ENCODE measurements around the gene CHI3L2.

Gene CHI3L2

DNA sequence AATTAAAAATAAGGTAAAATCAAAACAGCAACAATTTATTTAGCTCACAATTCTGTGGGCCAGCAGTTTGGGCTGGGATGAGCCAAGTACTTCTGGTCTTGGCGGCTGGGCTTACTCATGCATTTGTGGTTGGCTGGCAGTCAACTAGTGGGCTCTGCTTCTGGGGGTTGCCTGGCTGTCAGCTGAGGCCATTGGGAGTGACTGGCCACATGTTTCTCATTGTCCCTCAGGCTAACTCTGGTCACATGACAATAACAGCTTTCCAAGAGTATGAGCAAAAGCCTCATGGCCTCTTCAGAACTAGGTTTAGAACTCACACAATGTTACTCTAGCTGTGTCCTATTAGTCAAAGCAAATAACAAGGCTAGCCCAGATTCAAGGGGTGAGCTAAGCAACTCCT, 47.6 kb downstream of the CHI3L2 start:
- Histone ChIP-seq H3K4me1 (ENCODE audit: control insufficient read depth, insufficient read depth, low read length, poor library complexity, severe bottlenecking) (peaks cover 7% of the 10 kb centered on the region), H3K9me3 (ENCODE audit: control insufficient read depth, low read length) (no peaks in the 10 kb centered on the region), H3K4me3 (ENCODE audit: insufficient read depth, low read depth, low read length, poor library complexity, severe bottlenecking) (no peak overlapping the region), H3K36me3 (ENCODE audit: control insufficient read depth, insufficient read depth, low read length) (no peaks in the 10 kb centered on the region), H3K27me3 (replicated peaks; ENCODE audit: control insufficient read depth, insufficient read depth, low read length, poor library complexity, severe bottlenecking) (peaks cover 11% of the 10 kb centered on the region), H3K27ac (ENCODE audit: insufficient read depth, low read length, poor library complexity, severe bottlenecking) (no peak overlapping the region)
- no peak for DNase-seq

DNA sequence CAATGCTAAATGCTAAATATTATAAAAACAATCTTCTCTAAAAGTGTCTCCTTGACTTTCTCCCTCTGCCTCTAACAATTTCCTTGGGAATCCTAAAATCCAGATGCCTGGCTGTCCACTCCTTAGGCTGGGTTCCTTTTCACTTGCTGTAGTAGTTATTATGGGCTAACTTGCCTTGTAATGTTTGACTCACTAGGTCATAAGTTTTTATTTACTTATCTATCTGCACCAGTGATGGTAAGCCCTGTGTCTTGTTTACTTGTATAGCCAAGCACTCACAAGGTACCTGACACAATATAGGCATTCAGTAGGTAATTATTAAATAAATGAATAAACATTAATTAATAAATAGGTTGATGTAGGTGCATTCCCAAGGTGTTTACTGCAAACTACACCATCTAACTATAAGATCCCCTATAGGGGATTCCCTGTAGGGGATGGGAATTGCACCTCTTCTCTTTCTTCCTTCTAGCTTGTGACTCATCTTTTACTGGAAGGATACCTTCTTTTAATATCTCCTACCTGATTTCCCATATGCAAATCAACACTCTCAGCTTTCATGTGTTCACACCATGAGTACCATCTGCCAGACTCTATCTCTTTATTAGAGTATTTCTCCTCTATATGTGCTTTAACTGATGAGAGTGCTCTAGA, 48.4 kb downstream of the CHI3L2 start:
- Histone ChIP-seq H3K36me3 (ENCODE audit: control insufficient read depth, insufficient read depth, low read length) (no peaks in the 10 kb centered on the region), H3K4me1 (ENCODE audit: control insufficient read depth, insufficient read depth, low read length, poor library complexity, severe bottlenecking) (peaks cover 4% of the 10 kb centered on the region)
- DNase-seq, result no peak

GRCh38 chr1:111279144-111279543, 51.6 kb downstream of the CHI3L2 start:
- no peak for DNase-seq
- Histone ChIP-seq H3K9me3 (ENCODE audit: control insufficient read depth, low read length) (no peaks in the 10 kb centered on the region), H3K27ac (ENCODE audit: insufficient read depth, low read length, poor library complexity, severe bottlenecking) (no peak overlapping the region), H3K4me1 (ENCODE audit: control insufficient read depth, insufficient read depth, low read length, poor library complexity, severe bottlenecking) (no peaks in the 10 kb centered on the region), H3K4me3 (ENCODE audit: insufficient read depth, low read depth, low read length, poor library complexity, severe bottlenecking) (no peak overlapping the region), H3K36me3 (ENCODE audit: control insufficient read depth, insufficient read depth, low read length) (no peaks in the 10 kb centered on the region), H3K27me3 (replicated peaks; ENCODE audit: control insufficient read depth, insufficient read depth, low read length, poor library complexity, severe bottlenecking) (no peaks in the 10 kb centered on the region)

More for the DNA sequence above, 48.4 kb downstream of the CHI3L2 start:
- H3K9me3 ChIP-seq (ENCODE audit: control insufficient read depth, low read length), result no peaks in the 10 kb centered on the region
- no peak overlapping the region for H3K27ac ChIP-seq (ENCODE audit: insufficient read depth, low read length, poor library complexity, severe bottlenecking)
- H3K4me3 ChIP-seq (ENCODE audit: insufficient read depth, low read depth, low read length, poor library complexity, severe bottlenecking), result no peak overlapping the region
- H3K27me3 ChIP-seq (replicated peaks; ENCODE audit: control insufficient read depth, insufficient read depth, low read length, poor library complexity, severe bottlenecking), result peaks cover 5% of the 10 kb centered on the region

DNA sequence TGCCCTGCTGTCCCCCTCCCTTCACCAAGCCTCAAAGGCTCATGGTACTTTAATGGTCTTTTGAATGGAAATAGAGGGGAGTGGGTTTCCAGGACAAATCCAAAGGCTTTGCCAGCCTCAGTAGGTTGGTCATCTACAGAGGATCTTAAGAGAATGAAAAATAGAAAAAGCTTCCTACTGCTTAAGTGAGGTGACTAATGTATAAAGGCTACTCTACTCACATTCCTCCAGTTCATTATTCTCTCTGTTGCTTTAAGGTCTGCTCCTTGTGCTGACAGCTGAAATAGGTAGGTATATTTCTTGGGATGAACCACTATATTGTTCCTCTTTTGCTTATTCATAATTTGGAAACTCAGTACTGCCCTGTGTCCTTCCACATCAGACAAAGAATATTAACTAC, 52.8 kb downstream of the CHI3L2 start:
- no peak overlapping the region for H3K27ac ChIP-seq (ENCODE audit: insufficient read depth, low read length, poor library complexity, severe bottlenecking)
- no peaks in the 10 kb centered on the region for H3K36me3 ChIP-seq (ENCODE audit: control insufficient read depth, insufficient read depth, low read length)
- no peaks in the 10 kb centered on the region for H3K4me1 ChIP-seq (ENCODE audit: control insufficient read depth, insufficient read depth, low read length, poor library complexity, severe bottlenecking)
- DNase-seq, result no peak
- H3K27me3 ChIP-seq (replicated peaks; ENCODE audit: control insufficient read depth, insufficient read depth, low read length, poor library complexity, severe bottlenecking), result no peaks in the 10 kb centered on the region
- no peak overlapping the region for H3K4me3 ChIP-seq (ENCODE audit: insufficient read depth, low read depth, low read length, poor library complexity, severe bottlenecking)
- no peaks in the 10 kb centered on the region for H3K9me3 ChIP-seq (ENCODE audit: control insufficient read depth, low read length)

DNA sequence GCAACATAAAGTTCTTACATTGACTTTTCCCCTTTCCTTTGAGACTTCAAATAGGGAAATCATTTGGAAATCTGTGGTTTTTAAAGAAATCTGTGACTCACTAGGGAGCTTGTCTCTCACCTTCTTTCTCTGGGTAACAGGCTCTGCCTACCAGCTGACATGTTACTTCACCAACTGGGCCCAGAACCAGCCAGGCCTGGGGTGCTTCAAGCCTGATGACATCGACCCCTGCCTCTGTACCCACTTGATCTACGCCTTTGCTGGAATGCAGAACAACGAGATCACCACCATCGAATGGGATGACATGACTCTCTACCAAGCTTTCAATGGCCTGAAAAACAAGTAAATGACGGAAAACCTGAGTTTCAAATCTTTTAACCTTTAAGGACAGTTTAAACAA, 53.9 kb downstream of the CHI3L2 start:
- no peaks in the 10 kb centered on the region for H3K4me1 ChIP-seq (ENCODE audit: control insufficient read depth, insufficient read depth, low read length, poor library complexity, severe bottlenecking)
- no peaks in the 10 kb centered on the region for H3K9me3 ChIP-seq (ENCODE audit: control insufficient read depth, low read length)
- DNase-seq, result no peak
- H3K36me3 ChIP-seq (ENCODE audit: control insufficient read depth, insufficient read depth, low read length), result no peaks in the 10 kb centered on the region
- H3K4me3 ChIP-seq (ENCODE audit: insufficient read depth, low read depth, low read length, poor library complexity, severe bottlenecking), result no peak overlapping the region
- H3K27me3 ChIP-seq (replicated peaks; ENCODE audit: control insufficient read depth, insufficient read depth, low read length, poor library complexity, severe bottlenecking), result no peaks in the 10 kb centered on the region
- no peak overlapping the region for H3K27ac ChIP-seq (ENCODE audit: insufficient read depth, low read length, poor library complexity, severe bottlenecking)

DNA sequence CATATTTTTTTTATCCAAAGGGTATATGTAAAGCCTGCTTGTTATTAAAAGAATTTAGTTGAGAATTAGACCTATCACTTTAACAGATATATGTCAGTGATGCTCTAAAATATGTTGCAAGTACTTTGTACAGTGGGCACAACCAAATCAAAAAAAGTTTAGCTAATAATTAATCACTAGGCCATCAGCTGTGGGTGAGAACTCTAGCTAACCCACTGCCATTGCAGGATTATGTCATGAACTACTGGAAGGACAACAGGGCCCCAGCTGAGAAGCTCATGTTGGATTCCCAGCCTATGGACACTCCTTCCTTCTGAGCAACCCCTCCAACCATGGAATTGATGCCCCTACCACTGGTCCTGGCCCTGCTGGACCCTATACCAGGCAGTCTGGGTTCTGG, 56.3 kb downstream of the CHI3L2 start:
- Histone ChIP-seq H3K4me3 (ENCODE audit: insufficient read depth, low read depth, low read length, poor library complexity, severe bottlenecking) (no peak overlapping the region), H3K9me3 (ENCODE audit: control insufficient read depth, low read length) (no peaks in the 10 kb centered on the region), H3K27ac (ENCODE audit: insufficient read depth, low read length, poor library complexity, severe bottlenecking) (no peak overlapping the region), H3K36me3 (ENCODE audit: control insufficient read depth, insufficient read depth, low read length) (no peaks in the 10 kb centered on the region), H3K4me1 (ENCODE audit: control insufficient read depth, insufficient read depth, low read length, poor library complexity, severe bottlenecking) (no peaks in the 10 kb centered on the region), H3K27me3 (replicated peaks; ENCODE audit: control insufficient read depth, insufficient read depth, low read length, poor library complexity, severe bottlenecking) (no peaks in the 10 kb centered on the region)
- no peak for DNase-seq

- H3K9me3 ChIP-seq (ENCODE audit: control insufficient read depth, low read length), result no peaks in the 10 kb centered on the region
- H3K4me3 ChIP-seq (ENCODE audit: insufficient read depth, low read depth, low read length, poor library complexity, severe bottlenecking), result no peak overlapping the region
- DNase-seq, result no peak
- no peak overlapping the region for H3K27ac ChIP-seq (ENCODE audit: insufficient read depth, low read length, poor library complexity, severe bottlenecking)
- H3K36me3 ChIP-seq (ENCODE audit: control insufficient read depth, insufficient read depth, low read length), result no peaks in the 10 kb centered on the region
- H3K4me1 ChIP-seq (ENCODE audit: control insufficient read depth, insufficient read depth, low read length, poor library complexity, severe bottlenecking), result no peaks in the 10 kb centered on the region
- H3K27me3 ChIP-seq (replicated peaks; ENCODE audit: control insufficient read depth, insufficient read depth, low read length, poor library complexity, severe bottlenecking), result no peaks in the 10 kb centered on the region
These were observed 58.4 kb downstream of the CHI3L2 start for GRCh38 chr1:111285879-111286278.

GRCh38 chr1:111286912-111287311, 59.4 kb downstream of the CHI3L2 start:
- Histone ChIP-seq H3K9me3 (ENCODE audit: control insufficient read depth, low read length) (no peaks in the 10 kb centered on the region), H3K4me1 (ENCODE audit: control insufficient read depth, insufficient read depth, low read length, poor library complexity, severe bottlenecking) (no peaks in the 10 kb centered on the region), H3K27me3 (replicated peaks; ENCODE audit: control insufficient read depth, insufficient read depth, low read length, poor library complexity, severe bottlenecking) (no peaks in the 10 kb centered on the region), H3K4me3 (ENCODE audit: insufficient read depth, low read depth, low read length, poor library complexity, severe bottlenecking) (no peak overlapping the region), H3K27ac (ENCODE audit: insufficient read depth, low read length, poor library complexity, severe bottlenecking) (no peak overlapping the region), H3K36me3 (ENCODE audit: control insufficient read depth, insufficient read depth, low read length) (no peaks in the 10 kb centered on the region)
- no peak for DNase-seq

GRCh38 chr1:111289371-111289770, 61.9 kb downstream of the CHI3L2 start:
- Histone ChIP-seq H3K9me3 (ENCODE audit: control insufficient read depth, low read length) (no peaks in the 10 kb centered on the region), H3K36me3 (ENCODE audit: control insufficient read depth, insufficient read depth, low read length) (no peaks in the 10 kb centered on the region), H3K4me3 (ENCODE audit: insufficient read depth, low read depth, low read length, poor library complexity, severe bottlenecking) (no peak overlapping the region), H3K27ac (ENCODE audit: insufficient read depth, low read length, poor library complexity, severe bottlenecking) (no peak overlapping the region), H3K4me1 (ENCODE audit: control insufficient read depth, insufficient read depth, low read length, poor library complexity, severe bottlenecking) (no peaks in the 10 kb centered on the region), H3K27me3 (replicated peaks; ENCODE audit: control insufficient read depth, insufficient read depth, low read length, poor library complexity, severe bottlenecking) (no peaks in the 10 kb centered on the region)
- no peak for DNase-seq

DNA sequence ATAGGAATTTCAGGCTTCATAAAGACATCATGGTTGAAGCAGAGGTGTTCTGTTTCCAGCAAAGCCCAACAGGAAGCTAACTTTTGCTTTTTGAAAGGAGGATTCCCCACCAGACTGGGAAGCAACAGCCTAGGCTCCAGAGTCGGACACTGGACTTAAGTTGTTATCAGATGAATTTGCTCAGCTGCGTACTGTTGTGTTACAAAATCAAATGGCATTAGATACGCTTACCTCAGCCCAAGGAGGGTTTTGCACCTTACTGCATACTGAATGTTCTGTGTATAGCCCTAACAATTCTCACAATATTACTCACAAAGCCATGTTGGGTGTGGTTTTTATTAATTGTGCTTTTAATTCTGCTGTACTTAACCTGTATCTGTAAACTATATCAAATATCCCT, 62.6 kb downstream of the CHI3L2 start:
- no peak overlapping the region for H3K4me3 ChIP-seq (ENCODE audit: insufficient read depth, low read depth, low read length, poor library complexity, severe bottlenecking)
- no peaks in the 10 kb centered on the region for H3K4me1 ChIP-seq (ENCODE audit: control insufficient read depth, insufficient read depth, low read length, poor library complexity, severe bottlenecking)
- H3K9me3 ChIP-seq (ENCODE audit: control insufficient read depth, low read length), result no peaks in the 10 kb centered on the region
- no peak overlapping the region for H3K27ac ChIP-seq (ENCODE audit: insufficient read depth, low read length, poor library complexity, severe bottlenecking)
- H3K27me3 ChIP-seq (replicated peaks; ENCODE audit: control insufficient read depth, insufficient read depth, low read length, poor library complexity, severe bottlenecking), result no peaks in the 10 kb centered on the region
- DNase-seq, result no peak
- no peaks in the 10 kb centered on the region for H3K36me3 ChIP-seq (ENCODE audit: control insufficient read depth, insufficient read depth, low read length)

Measured in effector memory CD4-positive, alpha-beta T cell (primary cell).